Endothelial cell of umbilical vein (primary cell): ENCODE results near the gene ENDOD1.

ENCODE experiments used
- JUN ChIP-seq: IDR thresholded peaks from 2 replicates; pipeline ENCODE4 v1.6.1; 2011; ENCODE audit warnings: borderline replicate concordance, low read depth; ENCODE audit not compliant: insufficient read length, insufficient read depth
- MYC ChIP-seq: IDR thresholded peaks from one replicate; pipeline ENCODE4 v1.6.1; 2011; ENCODE audit warnings: mild to moderate bottlenecking, low read depth, low read length
- POLR2A ChIP-seq: IDR thresholded peaks from 2 replicates; pipeline ENCODE4 v1.6.1; 2012; ENCODE audit warnings: low read depth, mild to moderate bottlenecking, control low read depth, low read length
- TF ChIP-seq, protein P1 (sequence below), 2 donors: IDR thresholded peaks; 1 replicate in 1 of 2; 2 replicates in 1 of 2; pipeline ENCODE4 v1.5.1; 2011; ENCODE audit warnings: low read length in 2 of 2, mild to moderate bottlenecking in 2 of 2, moderate library complexity in 2 of 2, control low read depth in 1 of 2, inconsistent platforms in 1 of 2, low read depth in 1 of 2; ENCODE audit not compliant: insufficient read depth in 1 of 2; ENCODE audit errors: extremely low read depth in 1 of 2
- TF ChIP-seq, protein P2 (sequence below): IDR thresholded peaks from 2 replicates; pipeline ENCODE4 v1.6.1; 2011; ENCODE audit not compliant: insufficient read depth, insufficient read length

DNA sequence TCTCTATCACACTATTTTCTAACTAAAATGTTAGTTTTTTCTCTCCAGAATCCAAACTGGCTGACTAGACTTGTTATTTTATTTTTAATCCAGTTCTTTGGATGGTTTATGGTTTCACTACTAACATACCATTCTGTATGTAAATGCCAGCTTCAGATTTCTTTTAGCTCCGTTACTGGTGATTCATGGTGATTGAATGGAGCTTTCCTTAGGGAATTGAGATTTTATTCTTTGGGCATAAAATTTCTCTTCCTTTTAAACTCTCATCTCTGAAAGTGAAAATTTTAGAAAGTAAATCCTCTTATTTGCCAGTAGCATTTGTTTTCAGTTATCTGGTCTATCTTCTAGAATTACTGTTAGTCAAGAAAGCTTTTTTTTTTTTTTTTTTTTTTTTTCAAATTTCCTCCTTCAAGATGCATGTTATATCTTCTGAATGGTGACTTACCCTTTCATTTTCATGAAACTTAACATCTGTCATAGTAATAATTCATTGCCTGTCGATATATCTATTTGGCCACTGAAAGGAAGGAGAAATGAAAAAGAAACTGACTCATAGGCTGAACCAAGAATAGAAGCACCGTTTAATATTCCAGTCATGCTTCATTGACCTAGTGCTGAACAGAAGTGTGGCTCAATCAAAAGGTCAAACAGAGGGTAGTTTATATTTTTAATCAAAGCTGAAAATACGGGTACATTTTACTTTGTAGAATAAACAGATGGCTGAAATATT, 6.4 kb downstream of the ENDOD1 start:
- TF ChIP-seq JUN (no peak), POLR2A (no peak), MYC (no peak)
- TF ChIP-seq, protein P1, sequence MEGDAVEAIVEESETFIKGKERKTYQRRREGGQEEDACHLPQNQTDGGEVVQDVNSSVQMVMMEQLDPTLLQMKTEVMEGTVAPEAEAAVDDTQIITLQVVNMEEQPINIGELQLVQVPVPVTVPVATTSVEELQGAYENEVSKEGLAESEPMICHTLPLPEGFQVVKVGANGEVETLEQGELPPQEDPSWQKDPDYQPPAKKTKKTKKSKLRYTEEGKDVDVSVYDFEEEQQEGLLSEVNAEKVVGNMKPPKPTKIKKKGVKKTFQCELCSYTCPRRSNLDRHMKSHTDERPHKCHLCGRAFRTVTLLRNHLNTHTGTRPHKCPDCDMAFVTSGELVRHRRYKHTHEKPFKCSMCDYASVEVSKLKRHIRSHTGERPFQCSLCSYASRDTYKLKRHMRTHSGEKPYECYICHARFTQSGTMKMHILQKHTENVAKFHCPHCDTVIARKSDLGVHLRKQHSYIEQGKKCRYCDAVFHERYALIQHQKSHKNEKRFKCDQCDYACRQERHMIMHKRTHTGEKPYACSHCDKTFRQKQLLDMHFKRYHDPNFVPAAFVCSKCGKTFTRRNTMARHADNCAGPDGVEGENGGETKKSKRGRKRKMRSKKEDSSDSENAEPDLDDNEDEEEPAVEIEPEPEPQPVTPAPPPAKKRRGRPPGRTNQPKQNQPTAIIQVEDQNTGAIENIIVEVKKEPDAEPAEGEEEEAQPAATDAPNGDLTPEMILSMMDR (IDR thresholded peaks at IDR 0.05; ENCODE audit: extremely low read depth in 1 of 2, insufficient read depth in 1 of 2, low read depth in 1 of 2, low read length in 2 of 2) = no peak
- TF ChIP-seq, protein P2, sequence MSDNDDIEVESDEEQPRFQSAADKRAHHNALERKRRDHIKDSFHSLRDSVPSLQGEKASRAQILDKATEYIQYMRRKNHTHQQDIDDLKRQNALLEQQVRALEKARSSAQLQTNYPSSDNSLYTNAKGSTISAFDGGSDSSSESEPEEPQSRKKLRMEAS = no peak
